ENCODE measurements around the gene RAD54L. TPM values are rescaled to one million over a fixed set of nuclear protein-coding genes. Genes with fewer than 3 reads are reported as not detected.

RAD54L gene
- total RNA-seq, 4 donors from 2014 or later, result 1.3 to 2.1 (median 1.5) TPM; not detected in 1

- H3K36me3 ChIP-seq, result peaks cover 0 to 93% (median 7%) of the 10 kb centered on the region in 3 donors
- no peaks in the 10 kb centered on the region for H3K27me3 ChIP-seq
- DNase-seq (ENCODE audit: low spot score in 2 of 2), result no peak
- no peaks in the 10 kb centered on the region for H3K4me1 ChIP-seq
- TF ChIP-seq EP300 (IDR thresholded peaks at IDR 0.05) (no peak), POLR2A (IDR thresholded peaks at IDR 0.05) (no peak), CTCF (IDR thresholded peaks at IDR 0.05) (no peak)
- H3K4me3 ChIP-seq, result no peak overlapping the region
- 87 to 89% methylated on average over 25 to 27 of the region's 27 CpGs for WGBS, 2 donors
- H3K27ac ChIP-seq, result no peak overlapping the region
- H3K9me3 ChIP-seq, result no peaks in the 10 kb centered on the region
These were observed 38.3 kb downstream of the RAD54L start for GRCh38 chr1:46285730-46286477.

- H3K27ac ChIP-seq, result no peak overlapping the region
- H3K4me1 ChIP-seq, result no peaks in the 10 kb centered on the region
- TF ChIP-seq EP300 (IDR thresholded peaks at IDR 0.05), result no peak
- TF ChIP-seq CTCF (IDR thresholded peaks at IDR 0.05), result no peak
- TF ChIP-seq POLR2A (IDR thresholded peaks at IDR 0.05), result no peak
- DNase-seq (ENCODE audit: low spot score in 2 of 2), result no peak
- no peak overlapping the region for H3K4me3 ChIP-seq
- H3K9me3 ChIP-seq, result no peaks in the 10 kb centered on the region
- peaks cover 0 to 89% (median 4%) of the 10 kb centered on the region in 3 donors for H3K36me3 ChIP-seq
- no peaks in the 10 kb centered on the region for H3K27me3 ChIP-seq
- 88 to 94% methylated on average over 1 of the region's 1 CpG for WGBS, 2 donors
These were observed 41.0 kb downstream of the RAD54L start for GRCh38 chr1:46288485-46289133.

- H3K9me3 ChIP-seq, result no peaks in the 10 kb centered on the region
- H3K4me1 ChIP-seq, result no peaks in the 10 kb centered on the region
- TF ChIP-seq POLR2A (IDR thresholded peaks at IDR 0.05), result no peak
- TF ChIP-seq CTCF (IDR thresholded peaks at IDR 0.05), result no peak
- TF ChIP-seq EP300 (IDR thresholded peaks at IDR 0.05), result no peak
- DNase-seq (ENCODE audit: low spot score in 2 of 2), result no peak
- no peaks in the 10 kb centered on the region for H3K27me3 ChIP-seq
- H3K27ac ChIP-seq, result no peak overlapping the region
- H3K36me3 ChIP-seq, result peaks cover 0 to 89% (median 4%) of the 10 kb centered on the region in 3 donors
- H3K4me3 ChIP-seq, result no peak overlapping the region
- WGBS, 2 donors, result 97 to 98% methylated on average over 5 of the region's 5 CpGs
These were observed 41.6 kb downstream of the RAD54L start for GRCh38 chr1:46289134-46289494.

- no peak for DNase-seq (ENCODE audit: low spot score in 2 of 2)
- H3K27me3 ChIP-seq, result no peaks in the 10 kb centered on the region
- H3K27ac ChIP-seq, result no peak overlapping the region
- TF ChIP-seq EP300 (IDR thresholded peaks at IDR 0.05), result no peak
- TF ChIP-seq POLR2A (IDR thresholded peaks at IDR 0.05), result no peak
- no peak for TF ChIP-seq CTCF (IDR thresholded peaks at IDR 0.05)
- WGBS, 2 donors, result 94 to 97% methylated on average over 4 of the region's 4 CpGs
- H3K4me3 ChIP-seq, result no peak overlapping the region
- H3K9me3 ChIP-seq, result no peaks in the 10 kb centered on the region
- H3K36me3 ChIP-seq, result peaks cover 0 to 89% (median 4%) of the 10 kb centered on the region in 3 donors
- H3K4me1 ChIP-seq, result no peaks in the 10 kb centered on the region
These were observed 42.4 kb downstream of the RAD54L start for GRCh38 chr1:46289976-46290375.

- 93% methylated on average over 2 of the region's 2 CpGs for WGBS, 2 donors
- DNase-seq (ENCODE audit: low spot score in 2 of 2), result no peak
- H3K4me3 ChIP-seq, result no peak overlapping the region
- H3K36me3 ChIP-seq, result peaks cover 4 to 71% (median 5%) of the 10 kb centered on the region in 3 donors
- no peak for TF ChIP-seq POLR2A (IDR thresholded peaks at IDR 0.05)
- no peak for TF ChIP-seq CTCF (IDR thresholded peaks at IDR 0.05)
- no peak for TF ChIP-seq EP300 (IDR thresholded peaks at IDR 0.05)
- no peaks in the 10 kb centered on the region for H3K27me3 ChIP-seq
- peaks cover 0 to 27% (median 8%) of the 10 kb centered on the region in 4 donors for H3K4me1 ChIP-seq
- H3K9me3 ChIP-seq, result no peaks in the 10 kb centered on the region
- no peak overlapping the region for H3K27ac ChIP-seq
These were observed 47.7 kb downstream of the RAD54L start for GRCh38 chr1:46295306-46295705.
